Measurements from ENCODE around the gene PRIM1.

DNA sequence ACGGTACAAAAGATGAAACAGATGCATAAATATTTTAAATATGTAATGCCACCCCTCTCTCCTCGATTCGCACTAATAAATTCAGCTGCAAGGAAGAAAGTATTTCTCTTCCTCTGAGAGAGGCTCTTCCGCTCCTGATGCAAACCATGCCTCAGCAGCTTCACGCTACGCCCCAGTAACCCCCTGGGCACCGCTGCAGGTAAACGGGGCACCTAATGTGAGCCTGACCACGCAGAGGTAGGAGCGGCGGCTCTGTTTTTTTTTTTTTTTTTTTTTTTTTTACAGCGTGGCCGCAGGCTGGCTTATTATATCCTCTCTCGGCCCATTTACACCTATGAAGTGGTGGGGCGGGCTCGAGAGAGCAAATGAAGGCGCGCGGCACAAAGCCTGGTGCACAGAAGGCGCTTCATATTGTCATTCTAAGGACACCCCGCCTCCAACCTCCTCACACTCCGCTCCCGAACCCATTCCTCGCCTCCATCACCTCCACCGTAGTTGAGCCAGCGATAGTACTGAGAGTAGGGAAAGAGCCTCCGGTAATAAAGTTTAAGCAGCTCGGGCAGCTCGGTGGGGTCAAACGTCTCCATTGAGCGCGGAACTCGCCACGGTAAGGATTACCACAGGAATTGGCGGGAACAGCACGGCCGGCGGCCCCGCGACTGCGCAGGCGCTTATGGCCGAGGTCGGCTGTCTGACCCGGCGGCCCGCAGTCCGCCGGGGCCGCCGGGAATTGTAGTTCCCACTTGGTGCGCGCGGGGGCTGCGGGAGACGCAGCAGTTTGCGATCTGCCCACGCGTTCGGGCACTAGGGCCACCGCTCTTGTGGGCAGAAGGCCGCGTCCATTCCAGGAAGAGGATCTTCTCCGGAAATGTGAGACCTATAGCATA, at the start of gene PRIM1:
- TF ChIP-seq EZH2phosphoT487 (IDR thresholded peaks at IDR 0.05; ENCODE audit: borderline replicate concordance, low read length), result no peak
- TF ChIP-seq, protein P1, sequence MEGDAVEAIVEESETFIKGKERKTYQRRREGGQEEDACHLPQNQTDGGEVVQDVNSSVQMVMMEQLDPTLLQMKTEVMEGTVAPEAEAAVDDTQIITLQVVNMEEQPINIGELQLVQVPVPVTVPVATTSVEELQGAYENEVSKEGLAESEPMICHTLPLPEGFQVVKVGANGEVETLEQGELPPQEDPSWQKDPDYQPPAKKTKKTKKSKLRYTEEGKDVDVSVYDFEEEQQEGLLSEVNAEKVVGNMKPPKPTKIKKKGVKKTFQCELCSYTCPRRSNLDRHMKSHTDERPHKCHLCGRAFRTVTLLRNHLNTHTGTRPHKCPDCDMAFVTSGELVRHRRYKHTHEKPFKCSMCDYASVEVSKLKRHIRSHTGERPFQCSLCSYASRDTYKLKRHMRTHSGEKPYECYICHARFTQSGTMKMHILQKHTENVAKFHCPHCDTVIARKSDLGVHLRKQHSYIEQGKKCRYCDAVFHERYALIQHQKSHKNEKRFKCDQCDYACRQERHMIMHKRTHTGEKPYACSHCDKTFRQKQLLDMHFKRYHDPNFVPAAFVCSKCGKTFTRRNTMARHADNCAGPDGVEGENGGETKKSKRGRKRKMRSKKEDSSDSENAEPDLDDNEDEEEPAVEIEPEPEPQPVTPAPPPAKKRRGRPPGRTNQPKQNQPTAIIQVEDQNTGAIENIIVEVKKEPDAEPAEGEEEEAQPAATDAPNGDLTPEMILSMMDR (conservative IDR thresholded peaks at IDR 0.05; ENCODE audit: low read depth, low read length), result no peak
